GM19238 (cell line): ENCODE data around the gene GRM5.
"Not testable (repeated sequence)": the region's sequence is repeated elsewhere in the genome, so short reads cannot be mapped to it uniquely, and the experiment has no call there.

Experiments used
- DNase-seq: peaks from one replicate; pipeline ENCODE4 v3.0.0; 2011; ENCODE audit warnings: low spot score; ENCODE audit not compliant: insufficient read length

Gene GRM5

GRCh38 chr11:88975441-88975840 is 90.3 kb downstream of the GRM5 start:
- not testable (repeated sequence) for DNase-seq

- no peak for DNase-seq
Measured at GRCh38 chr11:88972210-88972609, 93.6 kb downstream of the GRM5 start.

GRCh38 chr11:88961621-88962020 is 104.2 kb downstream of the GRM5 start:
- DNase-seq: not testable (repeated sequence)

GRCh38 chr11:88959857-88960256 is 105.9 kb downstream of the GRM5 start:
- not testable (repeated sequence) for DNase-seq

- no peak for DNase-seq
Measured at GRCh38 chr11:88950975-88951374, 114.8 kb downstream of the GRM5 start.

- DNase-seq: not testable (repeated sequence)
Measured at GRCh38 chr11:88948908-88949307, 116.9 kb downstream of the GRM5 start.

- not testable (repeated sequence) for DNase-seq
Measured at GRCh38 chr11:88947843-88948572, 117.8 kb downstream of the GRM5 start.

- not testable (repeated sequence) for DNase-seq
Measured at GRCh38 chr11:88929665-88930064, 136.1 kb downstream of the GRM5 start.

GRCh38 chr11:88917065-88917464 is 148.7 kb downstream of the GRM5 start:
- DNase-seq: not testable (repeated sequence)

- no peak for DNase-seq
Measured at GRCh38 chr11:88909500-88909899, 156.3 kb downstream of the GRM5 start.

GRCh38 chr11:88901436-88901835 is 164.3 kb downstream of the GRM5 start:
- DNase-seq: not testable (repeated sequence)

GRCh38 chr11:88888855-88889254 is 176.9 kb downstream of the GRM5 start:
- DNase-seq: not testable (repeated sequence)

GRCh38 chr11:88886796-88887195 is 179.0 kb downstream of the GRM5 start:
- DNase-seq: peak; percentile 3

GRCh38 chr11:88882800-88883199 is 183.0 kb downstream of the GRM5 start:
- not testable (repeated sequence) for DNase-seq

GRCh38 chr11:88861618-88862017 is 204.2 kb downstream of the GRM5 start:
- DNase-seq: no peak

- DNase-seq: not testable (repeated sequence)
Measured at GRCh38 chr11:88860431-88860830, 205.4 kb downstream of the GRM5 start.

GRCh38 chr11:88853963-88854362 is 211.8 kb downstream of the GRM5 start:
- not testable (repeated sequence) for DNase-seq

GRCh38 chr11:88851547-88851946 is 214.2 kb downstream of the GRM5 start:
- not testable (repeated sequence) for DNase-seq

- DNase-seq: not testable (repeated sequence)
Measured at GRCh38 chr11:88849773-88850172, 216.0 kb downstream of the GRM5 start.

GRCh38 chr11:88849368-88849767 is 216.4 kb downstream of the GRM5 start:
- no peak for DNase-seq

GRCh38 chr11:88846266-88846665 is 219.5 kb downstream of the GRM5 start:
- DNase-seq: not testable (repeated sequence)

- not testable (repeated sequence) for DNase-seq
Measured at GRCh38 chr11:88844941-88845340, 220.8 kb downstream of the GRM5 start.

- DNase-seq: not testable (repeated sequence)
Measured at GRCh38 chr11:88843766-88844426, 221.9 kb downstream of the GRM5 start.
